HepG2 (cell line): Measurements from ENCODE around the gene EIF6. TPM values are rescaled to one million over a fixed set of nuclear protein-coding genes. Genes with fewer than 3 reads are reported as not detected.
A peak's percentile ranks its signal among the peaks of the same experiment; 100 is the strongest.

Experiments used
- AGO1 ChIP-seq: fragments of 200-400 bp; formaldehyde crosslinking; IDR thresholded peaks from 2 replicates; pipeline ENCODE4 v1.6.1; 2017; ENCODE audit warnings: mild to moderate bottlenecking, low read depth, low read length, moderate library complexity; ENCODE audit not compliant: poor library complexity, severe bottlenecking
- BATF2 ChIP-seq: sonication (generic); formaldehyde crosslinking; IDR thresholded peaks from 2 replicates; pipeline ENCODE4 v1.8.0; 2022; ENCODE audit warnings: mild to moderate bottlenecking, missing genetic modification reagents, moderate library complexity
- FOXJ3 ChIP-seq: sonication (generic); formaldehyde crosslinking; IDR thresholded peaks from 2 replicates; pipeline ENCODE4 v1.4.0; 2020; ENCODE audit warnings: missing genetic modification reagents, mild to moderate bottlenecking, borderline replicate concordance
- HNRNPH1 ChIP-seq: fragments of 200-400 bp; formaldehyde crosslinking; optimal IDR thresholded peaks from 2 replicates; pipeline ENCODE3; 2017; ENCODE audit warnings: mild to moderate bottlenecking, low read depth, low read length
- JARID2 ChIP-seq: sonication (generic); formaldehyde crosslinking; IDR thresholded peaks from 2 replicates; pipeline ENCODE4 v1.8.1; 2023; ENCODE audit warnings: missing genetic modification reagents, inconsistent platforms; ENCODE audit not compliant: insufficient replicate concordance
- KMT2A ChIP-seq: sonication (generic); formaldehyde crosslinking; IDR thresholded peaks from 2 replicates; pipeline ENCODE4 v1.4.0; 2020; ENCODE audit warnings: missing genetic modification reagents
- MAFF ChIP-seq: IDR thresholded peaks from 2 replicates; pipeline ENCODE4 v1.6.1; 2011; ENCODE audit warnings: low read depth, low read length, improper control_type of control experiment
- MTERF4 ChIP-seq: sonication (generic); formaldehyde crosslinking; IDR thresholded peaks from 2 replicates; pipeline ENCODE4 v1.8.0; 2023; ENCODE audit warnings: mild to moderate bottlenecking, missing genetic modification reagents
- NFKBIZ ChIP-seq: IDR thresholded peaks from 2 replicates; pipeline ENCODE4 v1.6.1; 2018; ENCODE audit warnings: missing genetic modification reagents, missing compliant biosample characterization
- PHF21A ChIP-seq: sonication (generic); formaldehyde crosslinking; IDR thresholded peaks from 2 replicates; pipeline ENCODE4 v1.5.0; 2020; ENCODE audit warnings: mild to moderate bottlenecking, missing genetic modification reagents
- PRMT3 ChIP-seq: sonication (generic); formaldehyde crosslinking; IDR thresholded peaks from 2 replicates; pipeline ENCODE4 v1.8.1; 2022; ENCODE audit warnings: low read depth, mild to moderate bottlenecking, moderate library complexity, missing genetic modification reagents, borderline replicate concordance
- SALL1 ChIP-seq: sonication (generic); formaldehyde crosslinking; IDR thresholded peaks from 2 replicates; pipeline ENCODE4 v1.8.0; 2022; ENCODE audit warnings: mild to moderate bottlenecking, missing genetic modification reagents
- SP4 ChIP-seq: sonication (generic); formaldehyde crosslinking; IDR thresholded peaks from 2 replicates; pipeline ENCODE4 v1.8.1; 2023; ENCODE audit warnings: mild to moderate bottlenecking, missing genetic modification reagents
- SP5 ChIP-seq: IDR thresholded peaks from 2 replicates; pipeline ENCODE4 v1.6.1; 2016; ENCODE audit warnings: low read depth, borderline replicate concordance
- SRSF1 ChIP-seq: fragments of 200-400 bp; formaldehyde crosslinking; optimal IDR thresholded peaks from 2 replicates; pipeline ENCODE3; 2017; ENCODE audit warnings: mild to moderate bottlenecking, low read depth, low read length, moderate library complexity
- THAP11 ChIP-seq: IDR thresholded peaks from 2 replicates; pipeline ENCODE4 v1.6.1; 2016; ENCODE audit warnings: missing biosample characterization, missing genetic modification reagents
- ZNF296 ChIP-seq: sonication (generic); formaldehyde crosslinking; conservative IDR thresholded peaks from 2 replicates; pipeline ENCODE4 v1.5.0; 2020; ENCODE audit warnings: mild to moderate bottlenecking, missing genetic modification reagents
- ZNF329 ChIP-seq: sonication (generic); formaldehyde crosslinking; IDR thresholded peaks from 2 replicates; pipeline ENCODE4 v1.9.0; 2021; ENCODE audit warnings: low read depth, mild to moderate bottlenecking, missing genetic modification reagents
- ZNF337 ChIP-seq: sonication (generic); formaldehyde crosslinking; IDR thresholded peaks from 2 replicates; pipeline ENCODE4 v1.5.1; 2020; ENCODE audit warnings: missing genetic modification reagents, low read depth, mild to moderate bottlenecking, borderline replicate concordance
- ZNF451 ChIP-seq: sonication (generic); formaldehyde crosslinking; IDR thresholded peaks from 2 replicates; pipeline ENCODE4 v1.5.0; 2020; ENCODE audit warnings: mild to moderate bottlenecking, missing genetic modification reagents
- ZNF543 ChIP-seq: sonication (generic); formaldehyde crosslinking; IDR thresholded peaks from 2 replicates; pipeline ENCODE4 v1.4.0; 2020; ENCODE audit warnings: mild to moderate bottlenecking, missing genetic modification reagents
- ZNF616 ChIP-seq: sonication (generic); formaldehyde crosslinking; IDR thresholded peaks from 2 replicates; pipeline ENCODE4 v1.5.0; 2020; ENCODE audit warnings: low read depth, mild to moderate bottlenecking, missing genetic modification reagents
- ZNF75D ChIP-seq: sonication (generic); formaldehyde crosslinking; IDR thresholded peaks from 2 replicates; pipeline ENCODE4 v1.8.1; 2023; ENCODE audit warnings: missing genetic modification reagents, mild to moderate bottlenecking, borderline replicate concordance
- ZNF790 ChIP-seq: sonication (generic); formaldehyde crosslinking; IDR thresholded peaks from 2 replicates; pipeline ENCODE4 v1.8.0; 2022; ENCODE audit warnings: missing genetic modification reagents, mild to moderate bottlenecking, borderline replicate concordance
- ZUFSP ChIP-seq: sonication (generic); formaldehyde crosslinking; IDR thresholded peaks from 2 replicates; pipeline ENCODE4 v1.9.0; 2021; ENCODE audit warnings: missing genetic modification reagents, mild to moderate bottlenecking, borderline replicate concordance
- polyA plus RNA-seq, 8 experiments: library from polyadenylated mRNA; depleted of rRNA in 3 of 8; stranded (reverse) in 7 of 8; unstranded in 1 of 8; fragments of >200 nt; fragmentation: Illumina TruSeq in 4 of 8; extraction: Trizol in 4 of 8; gene quantifications; 2 replicates each; pipeline versions ENCODE4 v1.2.1 to v1.2.3, GENCODE V29; 2011 to 2016; ENCODE audit warnings: low read depth in 4 of 8, missing spikeins in 1 of 8, mixed read lengths in 1 of 8; ENCODE audit not compliant: insufficient read depth in 1 of 8
- total RNA-seq, 5 experiments: library from RNA; depleted of rRNA; stranded (reverse); fragments of >200 nt; fragmentation: Illumina TruSeq; extraction: Trizol; gene quantifications; 2 replicates each; pipeline ENCODE4 v1.2.3, GENCODE V29; 2016; ENCODE audit warnings: low read depth in 1 of 5

The EIF6 gene
- total and polyA plus RNA-seq, 2 of the 13 experiments (the other 11 are each of a cell fraction or from before 2014, with no cell fraction given): 462 to 466 TPM

- TF ChIP-seq JARID2 (CRISPR knock-in tag) (no peak), PHF21A (CRISPR knock-in tag) (peak; percentile 74; the same call in 1 of the 2 replicates), ZNF616 (CRISPR knock-in tag) (0 out of 2 replicates have a peak, but pooled peaks have one; percentile 63), NFKBIZ (CRISPR knock-in tag) (peak; percentile 14; the same call in 1 of the 2 replicates), KMT2A (CRISPR knock-in tag) (no peak), ZNF543 (CRISPR knock-in tag) (no peak), FOXJ3 (CRISPR knock-in tag) (no peak), ZNF451 (CRISPR knock-in tag) (no peak), PRMT3 (CRISPR knock-in tag) (no peak), AGO1 (no peak), ZNF329 (CRISPR knock-in tag) (0 out of 2 replicates have a peak, but pooled peaks have one; percentile 20), ZUFSP (CRISPR knock-in tag) (no peak), ZNF75D (CRISPR knock-in tag) (no peak), ZNF790 (no peak; the same call in 1 of the 2 replicates), SALL1 (CRISPR knock-in tag) (peak; percentile 70; the same call in 1 of the 2 replicates), HNRNPH1 (no peak), MTERF4 (CRISPR knock-in tag) (peak; percentile 67; the same call in 1 of the 2 replicates), SRSF1 (no peak), MAFF (no peak), SP5 (CRISPR knock-in tag) (peak; percentile 25; the same call in 1 of the 2 replicates), SP4 (no peak; the same call in none of the 2 replicates), BATF2 (CRISPR knock-in tag) (no peak), ZNF296 (CRISPR knock-in tag) (peak; percentile 86), ZNF337 (no peak), THAP11 (peak; percentile 63; the same call in 1 of the 2 replicates)
Observed at GRCh38 chr20:35286077-35286898, 1.7 kb upstream of the EIF6 start (continued).
